ENCODE results near the gene SHQ1. TPM values are rescaled to one million over a fixed set of nuclear protein-coding genes. Genes with fewer than 3 reads are reported as not detected.

The SHQ1 gene
- total and polyA plus RNA-seq, 2 of the 4 experiments (the other 2 are of a cell fraction), result 10.4 to 19.4 TPM

DNA sequence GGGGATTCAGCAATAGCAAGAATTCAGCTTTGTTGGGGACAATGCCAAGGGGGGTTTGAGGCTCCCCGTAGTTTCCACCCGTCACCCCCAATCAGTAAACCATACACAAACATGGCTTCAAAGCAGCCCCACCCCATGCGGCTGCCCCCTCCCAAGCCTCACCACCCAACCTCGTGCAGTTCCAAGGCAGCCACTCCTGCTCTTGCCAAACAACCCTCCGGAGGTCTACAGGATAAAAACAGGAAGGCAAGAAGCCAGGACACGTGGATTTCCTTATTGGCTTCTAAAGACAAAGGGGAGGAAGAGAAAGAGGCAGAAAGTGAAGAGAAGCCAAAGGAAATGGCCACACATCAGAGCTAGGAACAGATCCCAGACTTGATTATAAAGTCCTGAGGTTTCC, 121.1 kb downstream of the SHQ1 start:
- H4K5ac ChIP-seq (ENCODE audit: low read depth, low read length), result no peak overlapping the region
- H2BK120ac ChIP-seq (ENCODE audit: low read depth, low read length), result no peak overlapping the region
- H3K56ac ChIP-seq (ENCODE audit: extremely low read depth, insufficient read depth, low read length), result no peak overlapping the region
- H3K9me1 ChIP-seq (ENCODE audit: insufficient read depth, low read length), result no peaks in the 10 kb centered on the region
- dilution Hi-C loops (cut with HindIII; ENCODE audit: low sequenced_read_pairs, unreplicated experiment) (no loop called here), in situ Hi-C loops (cut with MboI; ENCODE audit: low sequenced_read_pairs) (no loop called here), intact Hi-C loops (cut with micrococcal nuclease) (no loop called here)
- no CpG with 5 or more reads among the region's 6 CpGs for WGBS, 2 experiments (ENCODE audit: extremely low coverage in 2 of 2, insufficient read length in 1 of 2)
- H3K4ac ChIP-seq (ENCODE audit: low read depth, low read length), result no peak overlapping the region
- peaks cover 14% of the 10 kb centered on the region for H3K27me3 ChIP-seq (ENCODE audit: control insufficient read depth, insufficient read depth, low read length)
- ChIA-PET CTCF (no interaction called here), POLR2A (ENCODE audit: unreplicated experiment) (no interaction called here)
- no peak overlapping the region for H4K8ac ChIP-seq (ENCODE audit: low read depth in 2 of 2, low read length in 2 of 2)
- H2AK5ac ChIP-seq (ENCODE audit: low read depth, low read length), result no peak overlapping the region
- no peaks in the 10 kb centered on the region for H3K36me3 ChIP-seq (ENCODE audit: control insufficient read depth, insufficient read depth, low read length)
- no peak overlapping the region for H2BK15ac ChIP-seq (ENCODE audit: low read depth, low read length)
- H3K9me3 ChIP-seq (ENCODE audit: control insufficient read depth, insufficient read depth, low read length), result no peaks in the 10 kb centered on the region
- H3K79me1 ChIP-seq (ENCODE audit: low read depth in 1 of 2, low read length in 2 of 2), result no peaks in the 10 kb centered on the region
- TF ChIP-seq MAFK (IDR thresholded peaks at IDR 0.05; ENCODE audit: low read depth, low read length) (no peak), RFX5 (IDR thresholded peaks at IDR 0.05; ENCODE audit: low read depth, low read length) (no peak), CTCF (conservative IDR thresholded peaks at IDR 0.05; ENCODE audit: low read depth, low read length) (no peak)
- no peak overlapping the region for H2AK9ac ChIP-seq (replicated peaks; ENCODE audit: low read depth, low read length, poor library complexity)
- H3K9ac ChIP-seq (ENCODE audit: low read depth, low read length), result no peak overlapping the region
- peaks cover 3% of the 10 kb centered on the region for H3K4me1 ChIP-seq (ENCODE audit: control insufficient read depth, insufficient read depth, low read length)
- H2BK20ac ChIP-seq (ENCODE audit: low read depth, low read length), result no peak overlapping the region
- no peak overlapping the region for H4K91ac ChIP-seq (ENCODE audit: insufficient read depth, low read depth, low read length)
- H3K14ac ChIP-seq (replicated peaks; ENCODE audit: low read depth, low read length), result no peak overlapping the region
- no peak overlapping the region for H3K4me2 ChIP-seq (ENCODE audit: low read depth, low read length)
- H4K20me1 ChIP-seq (ENCODE audit: insufficient read depth, low read length), result no peaks in the 10 kb centered on the region
- no peak for ATAC-seq (ENCODE audit: low read depth)
- DNase-seq, result no peak
- H3K4me3 ChIP-seq (ENCODE audit: insufficient read depth, low read depth, low read length), result no peak overlapping the region
- no peak overlapping the region for H3K23ac ChIP-seq (ENCODE audit: low read depth, low read length)
- H2BK5ac ChIP-seq (ENCODE audit: low read depth, low read length, poor library complexity, severe bottlenecking), result no peak overlapping the region
- no peak overlapping the region for H3K27ac ChIP-seq (ENCODE audit: insufficient read depth, low read length)
- no peak overlapping the region for H2AFZ ChIP-seq (replicated peaks; ENCODE audit: low read length, poor library complexity)
- BruUV-seq (replicated peaks), result no TSS peak
- H3K18ac ChIP-seq (ENCODE audit: low read depth, low read length), result no peak overlapping the region
